GM10248 (cell line): ENCODE data around the gene TUFM.

Experiments used
- CTCF ChIA-PET: fragments of 300-600 bp; sonication (Branson Sonifier 250); formaldehyde crosslinking; extraction: SDS; loops from one replicate; lab custom pipeline; 2021; ENCODE audit warnings: antibody characterized with exemption; lab: Yijun Ruan, JAX
- POLR2A ChIA-PET: fragments of 350-650 bp; sonication (Branson Sonifier 250); formaldehyde crosslinking; extraction: SDS; loops from one replicate; lab custom pipeline; 2020; ENCODE audit warnings: antibody characterized with exemption; lab: Yijun Ruan, JAX
- DNase-seq: peaks from one replicate; pipeline ENCODE4 v3.0.0; 2012; ENCODE audit errors: extremely low spot score
- CTCF ChIP-seq: IDR thresholded peaks from 2 replicates; pipeline ENCODE4 v1.5.1; 2012; ENCODE audit warnings: mild to moderate bottlenecking, low read depth; ENCODE audit errors: extremely low read depth, missing control alignments, control extremely low read depth

The TUFM gene

GRCh38 chr16:28876019-28876659, 30.0 kb upstream of the TUFM start:
- TF ChIP-seq CTCF, result no peak
- CTCF ChIA-PET, result interaction anchor here (1.4 to 8.3 kb wide), 4 partner anchors 10 to 69 kb away, joined by 3 to 65 read pairs (median 8); no protein-coding TSS in a partner anchor
- POLR2A ChIA-PET, result no interaction called here

GRCh38 chr16:28875134-28876018, 29.2 kb upstream of the TUFM start:
- CTCF ChIA-PET, result interaction anchor here (0.8 to 8.3 kb wide), 9 partner anchors 9 to 70 kb away, joined by 3 to 65 read pairs (median 8); partner anchors contain the start of gene SH2B1

More at GRCh38 chr16:28876019-28876659, 30.0 kb upstream of the TUFM start:
- DNase-seq, result no peak

DNA sequence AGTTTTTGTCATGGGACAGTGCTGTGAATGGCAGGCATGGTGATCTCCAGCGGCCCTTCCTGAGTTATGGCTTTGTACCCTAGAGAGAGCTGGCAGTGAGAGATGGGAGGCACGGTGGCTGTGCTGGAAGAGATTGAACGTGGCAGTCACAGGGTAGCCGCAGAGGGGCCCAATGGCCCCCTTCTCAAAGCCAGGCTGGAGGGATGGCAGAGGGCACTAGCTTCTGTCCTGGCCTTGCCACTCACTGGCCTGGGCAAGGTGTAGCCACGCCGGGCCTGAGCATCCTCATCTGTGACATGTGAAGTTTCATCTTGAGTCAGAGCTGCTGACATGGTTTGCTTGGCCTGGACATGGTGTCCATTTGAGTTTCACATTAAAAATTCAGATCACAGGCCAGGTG, 28.3 kb upstream of the TUFM start:
- CTCF ChIA-PET, result interaction anchor here (0.8 to 8.3 kb wide), 17 partner anchors 8 to 103 kb away, joined by 3 to 65 read pairs (median 5); partner anchors contain the start of gene SH2B1

More at GRCh38 chr16:28875134-28876018, 29.2 kb upstream of the TUFM start:
- TF ChIP-seq CTCF, result peak; percentile 9
- POLR2A ChIA-PET, result interaction anchor here (1.1 kb wide), 1 partner anchor 49 kb away, joined by 4 read pairs; no protein-coding TSS in a partner anchor
- DNase-seq, result no peak

GRCh38 chr16:28873543-28874201, 27.5 kb upstream of the TUFM start:
- TF ChIP-seq CTCF, result peak; percentile 55
- CTCF ChIA-PET, result interaction anchor here (0.9 to 8.3 kb wide), 16 partner anchors 8 to 104 kb away, joined by 3 to 65 read pairs (median 4); partner anchors contain the start of genes CD19 and SH2B1
- POLR2A ChIA-PET, result interaction anchor here (0.6 to 1.3 kb wide), 3 partner anchors 39 to 59 kb away, joined by 3 to 15 read pairs (median 4); no protein-coding TSS in a partner anchor
- DNase-seq, result peak; percentile 74

More for the DNA sequence above, 28.3 kb upstream of the TUFM start:
- no peak for DNase-seq
- no peak for TF ChIP-seq CTCF
- POLR2A ChIA-PET, result interaction anchor here (1.1 to 1.3 kb wide), 2 partner anchors 50 to 58 kb away, joined by 3 to 4 read pairs; no protein-coding TSS in a partner anchor

DNA sequence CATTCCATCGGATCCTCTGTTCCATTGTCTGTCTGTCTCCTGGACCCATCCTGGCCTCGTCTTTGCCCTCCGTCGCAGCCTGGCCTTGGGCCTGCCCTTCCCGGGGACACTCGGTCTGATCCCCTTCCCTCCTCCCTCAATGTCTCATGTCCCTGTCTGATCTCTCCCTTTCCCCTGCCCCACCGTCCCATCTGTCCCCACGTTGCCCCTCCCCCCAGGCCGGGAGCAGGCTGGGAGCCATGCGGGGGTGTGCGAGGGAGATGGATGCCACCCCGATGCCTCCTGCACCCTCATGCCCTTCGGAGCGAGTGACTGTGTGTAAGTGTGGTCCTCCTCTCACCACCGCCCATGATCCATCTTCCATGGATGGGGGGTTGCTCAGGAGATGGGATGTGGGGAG, 26.8 kb upstream of the TUFM start:
- ChIA-PET CTCF (interaction anchor here (1.0 to 8.3 kb wide), 11 partner anchors 7 to 76 kb away, joined by 3 to 65 read pairs (median 4); partner anchors contain the start of genes CD19 and SH2B1), POLR2A (interaction anchor here (1.3 kb wide), 1 partner anchor 60 kb away, joined by 3 read pairs; no protein-coding TSS in a partner anchor)
- DNase-seq, result no peak
- no peak for TF ChIP-seq CTCF
